Measurements from ENCODE around the gene DRD1.

Gene DRD1

GRCh38 chr5:175478008-175478383 is 34.0 kb upstream of the DRD1 start:
- ATAC-seq: no peak
- TF ChIP-seq ZNF8 (CRISPR knock-in tag; IDR thresholded peaks at IDR 0.05) (no peak), ZNF565 (CRISPR knock-in tag; conservative IDR thresholded peaks at IDR 0.05; ENCODE audit: low read depth) (no peak), CSDC2 (CRISPR knock-in tag; IDR thresholded peaks at IDR 0.05) (no peak), ISL1 (CRISPR knock-in tag; IDR thresholded peaks at IDR 0.05) (no peak), SNAI2 (CRISPR knock-in tag; IDR thresholded peaks at IDR 0.05) (no peak), ZFP3 (CRISPR knock-in tag; IDR thresholded peaks at IDR 0.05) (no peak), RARB (CRISPR knock-in tag; IDR thresholded peaks at IDR 0.05) (no peak), CSRNP3 (CRISPR knock-in tag; IDR thresholded peaks at IDR 0.05) (no peak), ZNF70 (CRISPR knock-in tag; IDR thresholded peaks at IDR 0.05) (no peak), ARNTL (CRISPR knock-in tag; IDR thresholded peaks at IDR 0.05; ENCODE audit: borderline replicate concordance, low read depth) (no peak), PATZ1 (CRISPR knock-in tag; IDR thresholded peaks at IDR 0.05; ENCODE audit: borderline replicate concordance) (no peak), ESRRG (CRISPR knock-in tag; IDR thresholded peaks at IDR 0.05) (no peak)

- no peak for TF ChIP-seq ZC3H10 (CRISPR knock-in tag; IDR thresholded peaks at IDR 0.05)
- no peak for TF ChIP-seq CSDC2 (CRISPR knock-in tag; IDR thresholded peaks at IDR 0.05)
- TF ChIP-seq GLIS3 (CRISPR knock-in tag; IDR thresholded peaks at IDR 0.05): no peak
- no peak for TF ChIP-seq ZFP3 (CRISPR knock-in tag; IDR thresholded peaks at IDR 0.05)
- no peak for TF ChIP-seq ARNTL (CRISPR knock-in tag; IDR thresholded peaks at IDR 0.05; ENCODE audit: borderline replicate concordance, low read depth)
- TF ChIP-seq ZNF565 (CRISPR knock-in tag; conservative IDR thresholded peaks at IDR 0.05; ENCODE audit: low read depth): no peak
- no peak for TF ChIP-seq ZNF70 (CRISPR knock-in tag; IDR thresholded peaks at IDR 0.05)
- no peak for TF ChIP-seq ZFP30 (CRISPR knock-in tag; IDR thresholded peaks at IDR 0.05)
- no peak for TF ChIP-seq OSR1 (CRISPR knock-in tag; IDR thresholded peaks at IDR 0.05)
- TF ChIP-seq ZNF8 (CRISPR knock-in tag; IDR thresholded peaks at IDR 0.05): no peak
- TF ChIP-seq BACH2 (CRISPR knock-in tag; IDR thresholded peaks at IDR 0.05; ENCODE audit: borderline replicate concordance): no peak
- TF ChIP-seq SNAI2 (CRISPR knock-in tag; IDR thresholded peaks at IDR 0.05): no peak
- no peak for TF ChIP-seq ISL1 (CRISPR knock-in tag; IDR thresholded peaks at IDR 0.05)
- TF ChIP-seq PATZ1 (CRISPR knock-in tag; IDR thresholded peaks at IDR 0.05; ENCODE audit: borderline replicate concordance): no peak
- TF ChIP-seq TCF4 (CRISPR knock-in tag; IDR thresholded peaks at IDR 0.05; ENCODE audit: borderline replicate concordance): no peak
- no peak for TF ChIP-seq PPARA (CRISPR knock-in tag; IDR thresholded peaks at IDR 0.05; ENCODE audit: borderline replicate concordance)
- ATAC-seq: no peak
These were observed 33.5 kb upstream of the DRD1 start for GRCh38 chr5:175477440-175477839.

- no peak for TF ChIP-seq ARNTL (CRISPR knock-in tag; IDR thresholded peaks at IDR 0.05; ENCODE audit: borderline replicate concordance, low read depth)
- no peak for TF ChIP-seq ZFP3 (CRISPR knock-in tag; IDR thresholded peaks at IDR 0.05)
- no peak for TF ChIP-seq PATZ1 (CRISPR knock-in tag; IDR thresholded peaks at IDR 0.05; ENCODE audit: borderline replicate concordance)
- TF ChIP-seq ZFP30 (CRISPR knock-in tag; IDR thresholded peaks at IDR 0.05): no peak
- TF ChIP-seq TSHZ2 (CRISPR knock-in tag; IDR thresholded peaks at IDR 0.05): no peak
- TF ChIP-seq TOX (CRISPR knock-in tag; IDR thresholded peaks at IDR 0.05; ENCODE audit: borderline replicate concordance): no peak
- TF ChIP-seq ZC3H10 (CRISPR knock-in tag; IDR thresholded peaks at IDR 0.05): no peak
- TF ChIP-seq CREB5 (CRISPR knock-in tag; IDR thresholded peaks at IDR 0.05; ENCODE audit: low read depth): no peak
- TF ChIP-seq ZNF8 (CRISPR knock-in tag; IDR thresholded peaks at IDR 0.05): no peak
- no peak for TF ChIP-seq GLIS3 (CRISPR knock-in tag; IDR thresholded peaks at IDR 0.05)
- ATAC-seq: no peak
These were observed 31.3 kb upstream of the DRD1 start for GRCh38 chr5:175475248-175475647.
